NCI-H2081 (cell line): ENCODE data around the gene PHC2.
A peak's percentile ranks its signal among the peaks of the same experiment; 100 is the strongest.

Experiments
- DNase-seq, 2 experiments: peaks; one replicate each; lab custom pipeline; 2025; lab: John Stamatoyannopoulos, UW

PHC2 gene

DNA sequence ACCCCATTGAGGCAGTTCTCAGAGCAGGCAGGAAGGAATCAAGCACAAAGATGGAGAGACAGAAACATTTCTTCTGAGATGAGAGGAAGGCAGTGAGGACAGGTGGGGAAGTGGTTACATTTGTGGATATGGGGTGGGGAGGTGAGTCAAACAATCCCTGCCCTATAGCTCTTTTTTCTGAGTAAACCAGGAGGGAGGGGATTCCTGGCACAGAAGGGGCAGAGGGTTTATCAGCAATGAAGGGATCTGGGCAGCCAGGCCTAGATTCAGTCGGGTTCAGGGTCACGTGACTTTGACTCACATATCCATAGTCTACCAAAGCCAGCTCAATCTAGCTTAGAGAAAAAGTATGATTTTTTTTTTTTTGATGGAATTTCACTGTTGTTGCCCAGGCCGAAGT is 15.7 kb upstream of the PHC2 start:
- DNase-seq = no peak

DNA sequence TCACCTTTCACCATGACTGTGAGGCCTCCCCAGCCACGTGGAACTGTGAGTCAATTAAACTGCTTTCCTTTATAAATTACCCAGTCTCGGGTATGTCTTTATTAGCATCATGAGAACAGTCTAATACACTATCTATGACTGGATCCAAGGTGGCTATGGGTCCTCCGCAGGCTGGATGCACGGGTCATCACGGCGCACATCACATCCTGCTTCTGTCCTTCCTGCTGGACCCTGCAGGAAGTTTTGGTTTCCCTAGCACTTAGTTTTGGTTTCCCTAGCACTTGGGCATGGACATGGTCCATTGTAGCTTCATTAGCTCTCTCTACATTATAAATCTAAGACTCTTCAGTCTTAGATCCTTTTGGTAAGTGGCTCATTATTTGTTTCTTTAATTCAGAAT is 14.2 kb upstream of the PHC2 start:
- no peak for DNase-seq

DNA sequence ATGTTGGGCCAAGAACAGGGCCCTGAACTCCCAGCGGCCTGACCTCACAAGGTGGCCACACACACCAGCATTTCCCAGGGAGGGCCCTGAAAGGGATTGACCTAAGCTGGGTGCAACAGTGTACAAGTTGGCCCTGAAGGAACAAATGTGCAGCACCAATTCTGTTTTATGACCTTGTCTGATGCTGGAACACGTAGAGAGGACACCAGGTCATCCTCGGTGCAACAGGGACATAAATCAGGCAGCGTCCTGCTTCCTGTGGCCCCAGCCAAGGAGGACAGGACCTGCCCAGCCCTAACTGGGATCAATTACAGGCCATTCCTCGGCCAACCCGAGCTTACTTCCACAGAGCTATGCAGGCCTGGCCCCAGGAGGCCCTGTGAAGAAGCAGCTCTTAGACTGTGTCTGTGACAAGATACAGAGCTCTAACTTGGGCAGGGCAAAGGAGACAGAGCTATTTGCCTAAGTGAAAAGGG is 12.8 kb upstream of the PHC2 start:
- no peak for DNase-seq

DNA sequence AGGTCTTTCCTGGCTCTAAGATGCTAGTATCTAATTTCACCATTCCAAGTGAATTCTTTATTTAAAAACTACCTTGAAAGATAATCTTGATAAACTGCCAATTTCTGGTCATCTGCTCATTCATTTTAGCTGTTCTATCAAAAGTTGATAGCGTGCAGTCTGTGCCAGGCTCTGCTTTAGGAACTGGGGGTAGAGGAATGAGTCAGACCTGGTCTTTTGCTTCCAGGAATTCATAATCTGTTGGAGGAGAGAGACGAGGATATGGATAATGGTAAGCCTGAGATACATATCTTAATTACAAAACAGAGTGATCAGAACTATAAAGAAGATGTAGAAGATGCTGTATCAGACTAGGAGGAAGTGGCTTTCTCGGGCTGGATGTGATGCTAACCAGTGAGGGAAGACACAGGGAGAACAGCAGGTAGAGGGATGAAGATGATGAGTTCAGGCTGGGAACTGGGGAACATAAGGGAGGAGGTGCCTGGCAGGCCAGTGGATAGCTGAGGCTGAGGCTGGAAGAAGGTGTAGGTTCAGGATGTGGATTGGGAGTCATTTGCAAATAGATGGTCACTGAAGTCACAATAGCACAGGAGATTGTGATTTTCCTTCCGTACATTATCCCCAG is 12.3 kb upstream of the PHC2 start:
- DNase-seq = no peak

DNA sequence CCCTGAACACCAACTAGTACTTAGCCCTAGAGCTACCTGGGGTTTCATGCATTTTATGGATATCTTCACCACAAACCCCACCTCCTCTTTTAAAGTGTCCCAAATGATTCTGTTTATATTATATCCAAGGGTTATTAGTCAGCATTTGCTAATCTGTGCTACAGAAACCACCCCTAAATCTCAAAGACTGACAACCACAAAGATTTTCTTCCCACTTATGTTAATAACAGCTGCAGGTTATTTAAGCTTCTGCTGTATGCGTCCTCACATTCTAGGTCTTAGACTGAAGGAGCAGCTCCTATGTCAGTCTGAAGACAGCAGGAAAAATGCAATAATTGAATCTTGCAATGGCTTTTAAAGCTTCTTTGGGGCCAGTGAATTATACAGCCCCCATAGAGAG is 11.2 kb upstream of the PHC2 start:
- no peak for DNase-seq

DNA sequence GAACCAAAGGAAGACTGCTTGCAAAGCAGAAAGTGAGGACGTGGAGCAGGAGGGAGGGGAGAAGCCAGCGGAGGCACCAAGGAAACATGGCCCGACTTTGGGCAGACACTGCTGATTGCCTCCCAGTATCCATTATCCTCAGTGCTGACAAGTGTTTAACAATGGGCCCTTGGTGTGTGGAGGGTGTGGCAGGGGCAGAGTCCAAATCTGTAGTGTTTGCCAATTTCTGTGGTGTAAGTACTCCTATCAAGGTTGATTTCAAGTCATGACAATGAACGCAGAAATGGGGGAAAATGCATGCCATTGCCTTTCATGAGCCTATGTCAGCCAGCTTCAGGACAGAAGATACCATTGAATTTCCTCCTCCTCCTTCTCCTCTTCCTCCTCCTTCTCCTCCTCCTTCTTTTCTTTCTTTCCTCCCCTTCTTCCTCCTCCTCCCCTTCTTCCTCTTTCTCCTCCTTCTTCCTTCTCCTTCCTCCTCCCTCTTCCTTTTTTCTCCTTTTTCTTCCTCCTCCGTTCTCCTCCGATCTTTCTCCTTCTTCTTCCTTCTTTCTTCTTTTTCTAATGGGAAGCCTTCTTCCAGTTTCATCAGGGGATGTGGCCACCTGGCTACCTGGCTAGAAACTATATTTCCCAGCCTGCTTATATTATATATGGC is 10.3 kb upstream of the PHC2 start:
- no peak for DNase-seq

DNA sequence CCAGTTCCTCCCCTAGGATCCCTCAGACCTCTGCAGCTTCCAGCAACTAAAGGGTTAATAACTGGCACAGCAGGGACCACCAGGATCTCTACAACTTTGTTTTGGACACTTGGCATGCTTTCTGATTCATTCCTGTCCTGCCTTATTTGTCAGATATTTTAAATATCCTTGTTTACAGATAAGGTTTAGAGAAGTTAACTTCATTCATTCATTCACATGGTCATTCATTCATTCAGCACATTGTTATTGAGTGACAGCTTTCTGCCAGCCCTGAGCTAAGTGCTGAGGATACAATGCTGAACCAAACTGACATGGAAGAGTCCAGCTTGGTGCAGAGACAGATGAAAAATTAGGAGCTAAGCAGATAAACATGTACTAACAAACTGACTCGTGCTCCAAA is 8.8 kb upstream of the PHC2 start:
- no peak for DNase-seq

DNA sequence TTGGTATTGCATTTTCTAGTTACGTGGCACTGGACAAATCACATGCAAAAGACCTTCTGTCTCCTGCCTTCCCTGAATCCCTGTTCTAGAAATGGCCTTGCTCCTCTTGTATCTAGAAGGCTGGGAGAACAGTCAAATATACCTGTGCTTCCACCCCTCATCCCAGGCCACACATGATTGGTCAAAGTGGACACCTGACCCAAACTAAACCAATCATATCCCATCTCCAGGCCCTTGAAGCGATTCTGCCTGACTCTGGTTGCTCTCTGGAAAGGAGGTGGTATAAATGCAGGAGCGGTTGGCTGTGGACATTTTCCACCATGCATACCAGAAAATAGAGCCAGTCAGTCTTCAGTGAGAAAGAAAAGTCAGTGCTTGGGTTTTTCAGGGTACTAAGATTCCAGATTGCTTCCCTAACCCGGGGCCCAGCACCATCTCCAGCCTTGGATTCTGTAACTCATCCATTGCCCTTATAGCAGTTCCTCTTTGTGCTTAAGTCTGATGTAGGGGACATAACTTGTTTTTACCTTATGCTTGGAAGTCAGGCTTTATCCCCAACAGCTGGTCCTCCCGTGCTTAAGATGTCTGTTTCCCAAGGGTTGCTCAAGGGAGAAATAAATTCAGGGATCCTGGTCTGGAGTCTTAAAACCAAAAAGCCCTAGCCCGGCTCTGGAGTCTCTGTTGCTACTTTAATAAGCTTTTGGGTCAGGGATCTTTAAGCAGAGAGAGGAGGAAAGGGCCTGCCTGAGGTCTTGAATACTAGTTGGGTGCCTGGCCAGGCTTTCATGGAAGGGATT is 7.7 kb upstream of the PHC2 start:
- no peak for DNase-seq

DNA sequence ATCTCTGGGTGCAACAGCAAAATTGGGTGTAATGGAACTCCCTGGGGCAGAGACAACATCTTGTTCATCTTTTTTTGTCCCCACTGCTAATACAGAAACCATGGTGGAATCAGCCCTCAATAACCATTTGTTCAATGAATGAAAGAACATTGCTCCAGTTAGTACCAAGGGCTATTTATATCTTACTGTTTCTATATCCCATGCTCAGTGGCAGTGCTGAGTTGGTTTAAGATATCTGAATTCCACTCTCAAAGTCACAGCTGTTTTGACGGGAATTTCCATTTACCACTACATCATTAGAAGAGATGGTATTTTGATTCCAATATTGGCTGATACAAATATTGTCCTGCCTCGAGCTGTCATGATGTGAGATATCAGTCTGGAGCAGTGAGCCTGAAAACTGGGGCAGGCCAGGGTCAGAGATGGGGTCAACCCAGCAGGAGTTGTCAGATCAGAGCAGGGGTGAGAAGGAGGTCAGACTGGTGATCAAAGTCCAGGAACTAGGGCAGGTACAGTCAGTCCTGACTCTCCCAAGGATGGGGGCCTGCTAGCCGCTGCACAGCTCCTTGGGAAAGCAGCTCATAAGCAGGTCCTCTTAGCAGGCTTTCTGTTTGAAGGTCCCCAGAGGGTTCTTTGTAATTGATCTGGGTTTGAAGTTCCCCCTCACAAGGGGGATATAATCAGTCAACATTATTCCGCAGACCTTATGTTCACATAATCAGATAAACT is 5.8 kb upstream of the PHC2 start:
- no peak for DNase-seq

DNA sequence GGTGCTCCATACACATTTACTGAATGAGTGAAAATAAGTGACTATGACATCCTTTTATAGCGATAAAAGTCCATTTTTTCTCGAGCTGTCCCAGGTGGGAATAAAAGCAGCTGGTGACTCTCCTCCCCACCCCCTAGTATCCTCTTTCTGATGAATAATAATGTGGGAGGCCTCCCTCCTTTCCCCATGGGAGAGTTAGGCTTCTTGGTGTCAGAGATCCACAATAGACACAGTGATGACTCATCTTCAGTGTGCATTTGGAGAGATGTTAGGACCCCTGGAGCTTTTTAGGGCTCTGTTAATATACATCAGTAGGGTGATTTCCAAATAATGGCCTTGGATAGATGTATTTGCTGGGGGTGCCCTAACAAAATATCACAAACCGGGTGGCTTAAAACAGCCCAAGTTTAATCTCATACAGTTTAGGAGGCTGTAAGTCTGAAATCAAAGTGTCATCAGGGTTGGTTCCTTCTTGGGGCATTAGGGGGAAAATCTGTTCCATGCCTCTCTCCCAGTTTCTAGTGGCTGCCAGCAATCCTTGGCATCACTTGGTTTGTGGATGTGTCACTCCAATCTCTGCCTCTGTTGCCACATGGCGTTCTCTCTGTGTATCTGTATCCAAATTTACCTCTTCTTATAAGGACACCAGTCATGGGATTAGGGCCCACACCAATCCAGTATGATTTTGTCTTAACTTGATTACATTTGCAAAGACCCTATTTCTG is 4.4 kb upstream of the PHC2 start:
- no peak for DNase-seq

DNA sequence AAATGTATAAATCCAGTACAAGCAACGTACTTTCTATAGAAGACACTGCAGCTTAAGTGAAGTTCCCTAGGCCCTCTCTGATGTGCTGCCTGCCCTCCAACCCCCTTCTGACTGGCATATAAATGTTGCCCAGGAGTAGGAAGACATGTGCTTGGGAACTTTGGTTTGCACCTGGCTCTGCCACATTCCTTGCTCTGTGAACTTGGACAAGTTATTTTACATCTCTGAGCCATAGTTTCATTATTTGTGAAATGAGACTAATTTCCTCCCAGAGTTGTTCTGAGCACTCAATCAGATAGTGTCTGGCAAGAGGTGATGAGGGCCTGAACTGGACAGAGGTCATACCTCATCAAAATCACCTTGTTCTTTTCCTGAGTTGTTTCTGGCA is 3.5 kb upstream of the PHC2 start:
- no peak for DNase-seq

DNA sequence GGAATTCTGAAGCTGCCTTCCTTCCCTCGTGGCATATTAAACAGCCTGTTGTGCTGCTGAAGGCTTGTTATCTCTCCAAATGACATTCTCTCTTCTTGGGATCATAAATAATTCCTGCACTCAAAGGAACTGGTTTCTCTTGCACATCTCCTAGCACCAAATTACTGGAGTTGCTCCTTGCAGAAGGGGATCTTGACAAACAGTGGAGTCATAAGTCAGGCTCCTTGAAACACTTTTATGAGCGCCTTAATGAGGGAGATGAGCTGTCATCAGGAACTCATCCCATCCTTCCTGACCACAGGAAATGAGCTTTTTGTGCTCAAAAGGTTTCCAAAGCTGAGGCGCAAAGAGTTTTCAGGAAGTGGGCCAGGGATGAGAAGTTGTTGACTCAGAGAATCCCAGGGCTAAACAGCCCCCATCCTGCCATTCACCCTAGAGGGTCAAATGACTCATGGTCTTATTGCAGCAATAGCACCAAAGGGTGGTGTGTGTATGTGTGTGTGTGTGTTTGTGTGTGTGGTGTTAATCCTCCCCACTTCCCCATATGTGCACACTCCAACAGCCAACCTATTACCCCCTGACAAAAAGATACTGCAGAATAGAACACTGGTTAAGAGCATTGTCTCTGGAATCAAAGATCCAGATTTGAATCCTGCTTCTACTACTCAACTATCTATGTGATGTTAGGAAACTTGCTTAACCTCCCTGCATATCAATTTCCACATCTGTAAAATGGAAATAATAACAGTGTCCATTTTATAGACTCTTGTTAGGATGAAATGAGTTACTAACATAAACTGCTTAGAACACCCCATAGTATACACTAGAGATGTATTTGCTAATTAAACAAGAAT is 2.8 kb upstream of the PHC2 start:
- DNase-seq = no peak

DNA sequence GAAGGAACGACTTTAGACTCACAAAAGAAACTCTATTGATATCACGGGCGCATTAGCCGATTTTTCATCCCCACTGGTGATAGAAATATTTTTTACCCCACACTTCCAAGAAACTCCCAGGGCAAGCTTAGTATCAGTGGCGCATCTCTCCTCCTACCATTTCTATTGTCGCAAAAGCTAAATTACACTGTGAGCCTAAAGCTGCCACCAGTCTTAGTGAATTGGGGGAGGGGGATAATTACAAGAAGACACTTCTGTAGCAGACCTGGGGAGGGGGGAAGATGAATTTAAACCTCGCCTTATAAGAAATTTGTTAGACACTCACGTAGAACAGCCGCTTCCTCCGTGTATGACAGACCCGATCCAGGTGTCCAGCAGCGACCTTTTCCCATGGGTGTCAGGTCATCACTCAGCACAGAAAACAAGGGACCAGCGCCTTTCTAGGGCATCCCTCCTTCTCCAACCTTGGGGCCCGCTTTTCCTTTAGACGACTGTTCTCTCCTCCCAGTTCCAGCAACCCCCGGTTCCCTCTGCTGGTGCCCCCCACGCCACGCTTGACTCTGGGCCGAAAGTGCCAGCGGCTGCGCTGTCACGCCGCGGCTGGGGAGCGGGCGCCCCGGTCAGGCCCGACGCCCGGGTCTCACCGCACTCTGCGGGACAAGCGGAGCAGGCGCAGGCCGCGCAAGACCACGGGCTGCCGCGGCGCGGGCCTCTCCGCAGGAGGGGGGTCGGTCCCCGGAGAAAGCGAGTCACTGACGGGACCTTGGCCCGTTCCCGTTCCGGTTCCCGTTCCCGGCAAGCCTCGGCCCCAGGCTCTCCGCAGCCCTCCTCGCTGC is 821 bp downstream of the PHC2 start:
- DNase-seq = peak in 1 of 2 experiments; percentile 54

DNA sequence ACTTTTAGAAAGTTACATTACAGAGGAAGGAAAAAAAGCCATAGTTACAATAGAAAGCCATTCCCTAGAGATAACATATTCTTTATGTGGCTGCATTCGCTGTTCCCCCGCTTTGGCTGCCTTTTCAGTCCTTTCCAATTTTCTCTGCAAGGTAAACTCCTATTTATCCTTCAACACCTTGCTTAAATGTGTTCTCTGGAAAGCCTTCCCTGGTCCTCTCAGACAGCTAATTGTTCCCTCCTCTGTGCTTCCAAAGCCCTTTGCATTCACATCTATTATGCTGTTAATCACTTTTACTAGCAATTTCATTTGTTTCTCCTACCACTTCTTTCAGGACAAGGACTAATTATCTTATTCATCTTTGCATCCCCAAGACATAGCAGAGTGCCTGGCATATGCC is 1.6 kb downstream of the PHC2 start:
- peak in 1 of 2 experiments; percentile 54 for DNase-seq

DNA sequence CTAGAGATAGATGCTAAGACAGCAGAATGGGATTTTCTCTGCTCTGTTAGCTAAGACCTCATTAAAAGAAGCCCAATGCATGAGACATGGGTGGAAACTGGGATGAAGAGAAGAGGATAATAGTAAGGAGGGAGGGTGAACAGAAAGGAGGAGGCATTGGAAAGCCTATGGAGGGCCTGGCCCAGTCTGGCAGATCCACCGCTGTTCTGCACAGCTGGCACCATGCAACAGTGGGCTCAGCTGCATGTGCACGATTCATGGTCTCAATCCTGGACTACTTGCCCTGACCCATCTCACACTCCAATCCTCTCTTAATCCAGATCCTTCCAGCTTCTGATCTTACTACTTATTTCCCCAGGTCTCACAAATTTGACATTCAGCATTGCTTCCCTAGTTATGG is 2.2 kb downstream of the PHC2 start:
- DNase-seq = peak in 1 of 2 experiments; percentile 70

DNA sequence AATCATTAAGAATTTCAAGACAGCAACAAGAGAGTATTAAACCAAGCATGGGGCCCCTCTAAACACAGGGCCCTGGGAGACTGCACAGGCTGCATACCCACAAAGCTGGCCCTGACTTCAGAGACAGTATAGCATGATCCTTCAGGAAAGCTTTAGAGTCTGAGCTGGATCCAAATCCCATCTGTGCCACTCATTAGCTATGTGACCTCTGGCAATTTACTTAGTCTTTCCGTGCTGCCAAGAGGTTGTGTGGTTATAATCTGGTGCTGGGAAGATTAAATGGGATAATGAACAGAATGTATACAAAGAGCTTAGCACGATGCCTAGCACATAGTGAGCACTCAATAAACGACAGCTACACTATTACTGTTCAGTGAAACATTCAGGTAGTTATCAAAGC is 4.0 kb downstream of the PHC2 start:
- peak; percentile 28 to 78 for DNase-seq

DNA sequence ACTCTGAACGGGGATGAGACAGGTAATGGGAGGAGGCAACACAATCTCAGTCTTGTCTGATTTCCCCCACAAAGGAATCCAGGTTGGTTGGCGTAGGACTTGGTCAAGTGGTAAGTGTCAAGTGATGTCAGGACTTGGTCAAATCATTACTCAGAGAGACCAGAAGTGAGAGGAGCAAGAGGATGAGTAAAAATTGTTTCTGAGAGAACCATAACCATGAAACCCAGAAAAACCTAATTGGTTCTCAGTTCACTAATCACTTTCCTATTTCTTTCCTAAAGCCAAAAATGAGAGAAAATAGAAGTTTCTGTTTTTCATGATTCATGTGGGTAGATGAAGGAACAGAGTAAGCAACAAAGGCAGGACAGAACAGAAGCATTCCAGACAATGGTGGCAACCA is 5.0 kb downstream of the PHC2 start:
- DNase-seq = no peak

DNA sequence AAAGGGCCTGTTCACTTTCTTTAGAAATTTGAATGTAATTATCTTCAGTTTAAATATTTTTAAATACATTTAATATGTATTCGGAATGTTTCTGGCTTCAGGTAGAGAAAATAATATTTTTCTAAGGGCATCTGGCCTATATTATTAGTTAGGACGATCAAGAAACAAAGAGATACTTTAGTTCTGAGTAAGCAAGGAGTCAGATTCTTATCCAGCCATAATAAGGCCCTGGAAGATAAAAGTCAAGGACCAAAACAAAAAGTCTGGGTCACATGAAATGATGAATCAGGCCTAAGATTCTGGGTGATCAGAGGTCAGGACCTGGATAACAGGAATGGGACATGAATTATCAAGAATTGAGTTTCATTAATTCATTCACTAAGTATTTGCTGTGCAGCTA is 6.3 kb downstream of the PHC2 start:
- DNase-seq = no peak

DNA sequence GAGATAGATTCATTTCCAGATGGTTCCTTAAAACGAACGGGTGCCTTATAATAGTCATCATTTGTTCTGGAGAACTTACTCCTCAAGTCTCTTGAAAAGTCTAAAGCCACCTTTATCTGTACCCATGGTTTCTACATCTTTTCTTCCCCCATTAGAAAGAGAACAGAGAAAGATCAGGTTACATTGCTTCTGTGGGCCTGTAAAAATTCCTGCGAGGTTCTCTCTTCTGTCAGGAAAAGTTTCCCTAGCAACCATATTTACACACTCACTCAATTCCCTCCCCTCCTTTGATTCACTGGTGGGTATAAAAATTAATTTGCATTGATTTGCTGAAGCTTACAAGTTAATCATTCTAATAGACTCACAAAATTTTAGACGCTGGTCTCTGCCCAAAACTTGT is 6.7 kb downstream of the PHC2 start:
- peak in 1 of 2 experiments; percentile 20 for DNase-seq
